ENCODE measurements around the gene DHRS7C. TPM values are rescaled to one million over a fixed set of nuclear protein-coding genes. Genes with fewer than 3 reads are reported as not detected.
"Not testable (repeated sequence)": the region's sequence is repeated elsewhere in the genome, so short reads cannot be mapped to it uniquely, and the experiment has no call there.

DHRS7C gene
- total RNA-seq, 1 experiment from 2014 or later = not detected

- DNase-seq (ENCODE audit: low spot score) = no peak
Measured at GRCh38 chr17:9810100-9810949, 18.9 kb upstream of the DHRS7C start.

DNA sequence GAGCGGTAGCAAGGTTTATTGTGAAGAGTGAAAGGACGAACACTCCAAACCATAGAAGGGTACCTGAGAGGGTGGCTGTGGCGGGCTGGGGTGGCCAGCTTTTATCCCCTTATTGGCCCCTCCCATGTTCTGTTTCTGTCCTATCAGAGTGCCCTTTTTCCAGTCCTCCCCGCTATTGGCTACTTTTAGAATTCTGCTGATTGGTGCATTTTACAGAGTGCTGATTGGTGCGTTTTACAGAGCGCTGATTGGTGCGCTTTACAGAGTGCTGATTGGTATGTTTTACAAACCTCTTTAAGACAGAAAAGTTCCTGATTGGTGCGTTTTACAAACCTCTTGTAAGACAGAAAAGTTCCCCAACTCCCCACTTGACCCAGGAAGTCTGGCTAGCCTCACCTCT, 18.0 kb upstream of the DHRS7C start:
- DNase-seq (ENCODE audit: low spot score) = no peak

GRCh38 chr17:9806699-9807098, 15.3 kb upstream of the DHRS7C start:
- no peak for DNase-seq (ENCODE audit: low spot score)

DNA sequence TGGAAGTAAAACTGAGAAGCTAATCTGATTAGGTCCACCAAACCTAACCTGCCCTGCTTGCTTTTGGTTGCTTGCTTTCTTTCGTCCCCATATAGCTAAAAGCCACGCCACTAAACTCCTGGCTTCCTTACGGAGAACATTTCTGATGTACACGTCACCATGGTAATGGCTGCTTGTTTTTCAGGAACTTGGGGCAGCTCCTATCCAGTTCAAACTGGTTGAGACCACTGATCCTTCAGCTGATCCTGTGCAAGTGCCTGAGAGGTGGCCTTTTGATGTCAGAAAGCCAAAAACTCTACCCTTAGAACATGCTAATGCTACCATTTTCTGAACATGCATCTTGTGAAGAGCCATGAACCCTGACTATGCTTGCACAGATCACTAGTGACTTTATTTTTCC, 14.4 kb upstream of the DHRS7C start:
- no peak for DNase-seq (ENCODE audit: low spot score)

DNA sequence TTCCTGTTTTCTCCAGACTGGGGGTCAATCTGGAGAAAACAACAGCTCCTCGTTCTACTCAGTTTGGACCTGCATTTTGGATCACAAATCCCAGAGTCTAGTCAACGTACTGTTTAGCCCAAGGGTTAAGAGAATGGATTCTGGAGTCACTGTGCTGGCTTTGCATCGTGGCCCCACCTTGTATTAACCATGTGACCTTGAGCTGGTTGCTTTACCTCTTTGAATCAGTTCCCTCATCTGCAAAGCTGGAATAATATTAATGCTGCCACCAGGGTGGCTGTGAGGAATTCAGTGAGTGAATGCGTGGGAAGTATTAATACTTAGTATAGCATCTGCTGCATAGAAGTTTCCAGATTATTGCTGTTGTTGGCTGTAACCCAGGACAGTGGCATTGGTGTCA, 11.3 kb upstream of the DHRS7C start:
- peak; percentile 18 for DNase-seq (ENCODE audit: low spot score)

- DNase-seq (ENCODE audit: low spot score) = peak; percentile 33
Measured at GRCh38 chr17:9802294-9802693, 10.9 kb upstream of the DHRS7C start.

DNA sequence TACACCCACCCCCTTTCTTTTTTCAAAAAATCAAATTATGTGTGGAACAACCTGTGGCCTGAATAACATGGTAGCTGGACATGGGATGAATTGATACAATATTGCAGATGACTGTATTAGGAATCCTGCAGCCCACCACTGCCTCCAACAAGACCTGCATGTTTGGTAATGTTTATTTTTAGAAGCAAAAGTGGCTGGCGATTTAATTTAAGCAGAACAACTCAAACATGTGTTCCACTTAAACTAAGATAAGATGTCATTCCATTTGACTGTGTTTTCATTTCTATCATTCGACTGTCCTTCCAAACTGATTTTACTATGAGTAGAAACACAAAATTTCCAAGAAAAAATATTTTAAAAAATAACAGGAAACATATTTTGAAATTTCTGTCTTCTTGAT, 10.1 kb upstream of the DHRS7C start:
- DNase-seq (ENCODE audit: low spot score) = no peak

GRCh38 chr17:9798724-9799123, 7.3 kb upstream of the DHRS7C start:
- DNase-seq (ENCODE audit: low spot score) = no peak

DNA sequence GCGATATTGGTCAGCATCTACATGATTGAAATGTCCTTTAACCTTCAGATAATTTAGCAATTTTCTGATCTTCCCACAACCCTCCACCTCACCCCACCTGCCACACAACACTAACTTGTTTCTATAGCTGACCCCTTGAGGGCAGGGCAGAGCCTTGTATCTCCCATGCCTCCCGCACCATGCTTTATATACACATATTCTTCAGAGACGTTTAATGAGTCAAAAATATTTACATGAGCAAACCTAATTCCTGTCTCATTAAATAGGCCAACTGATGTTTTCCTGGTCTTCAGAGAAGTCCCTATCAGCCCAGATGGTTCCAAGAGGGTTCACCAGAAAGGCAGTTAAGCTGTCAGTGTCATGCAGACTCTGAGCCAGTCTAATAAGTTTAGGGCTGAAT, 6.6 kb upstream of the DHRS7C start:
- DNase-seq (ENCODE audit: low spot score) = no peak

- no peak for DNase-seq (ENCODE audit: low spot score)
Measured at GRCh38 chr17:9792181-9792840, 919 bp upstream of the DHRS7C start.

- DNase-seq (ENCODE audit: low spot score) = no peak
Measured at GRCh38 chr17:9790316-9790715, 1.1 kb downstream of the DHRS7C start.

DNA sequence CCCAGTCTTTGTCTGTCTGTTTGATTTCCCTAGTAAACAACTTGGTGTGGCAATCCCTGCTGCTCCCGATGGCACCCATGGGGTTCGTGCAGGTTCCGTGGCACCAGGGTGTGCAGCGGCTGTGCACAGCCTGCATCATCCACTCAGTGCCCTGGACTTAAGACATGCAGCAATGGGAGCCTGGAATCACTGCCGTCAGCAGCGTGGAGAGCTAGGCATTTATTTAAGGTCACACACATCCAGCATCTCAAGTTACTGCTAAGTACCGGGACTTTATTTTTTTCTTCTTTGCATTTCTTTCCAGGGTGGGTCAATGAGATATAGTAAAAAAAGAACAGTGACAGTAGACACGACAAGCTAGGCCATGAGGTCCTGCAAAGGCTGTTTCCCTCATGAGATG, 2.8 kb downstream of the DHRS7C start:
- DNase-seq (ENCODE audit: low spot score) = no peak

- DNase-seq (ENCODE audit: low spot score) = no peak
Measured at GRCh38 chr17:9784544-9784943, 6.8 kb downstream of the DHRS7C start.

DNA sequence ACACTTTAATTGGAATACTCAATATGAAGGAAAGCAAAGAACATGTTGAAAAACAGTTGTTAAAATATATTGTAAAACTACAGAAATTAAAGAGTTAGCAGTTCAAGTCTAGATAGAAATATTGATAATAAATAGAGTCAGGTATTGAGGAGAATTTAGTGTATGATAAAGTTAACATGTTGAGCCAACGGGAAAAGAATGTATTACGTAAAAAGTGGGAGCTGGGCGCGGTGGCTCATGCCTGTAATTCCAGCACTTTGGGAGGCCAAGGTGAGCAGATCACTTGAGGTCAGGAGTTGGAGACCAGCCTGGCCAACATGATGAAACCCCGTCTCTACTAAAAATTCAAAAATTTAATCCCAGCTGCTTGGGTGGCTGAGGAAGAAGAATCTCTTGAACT, 7.9 kb downstream of the DHRS7C start:
- not testable (repeated sequence) for DNase-seq (ENCODE audit: low spot score)

DNA sequence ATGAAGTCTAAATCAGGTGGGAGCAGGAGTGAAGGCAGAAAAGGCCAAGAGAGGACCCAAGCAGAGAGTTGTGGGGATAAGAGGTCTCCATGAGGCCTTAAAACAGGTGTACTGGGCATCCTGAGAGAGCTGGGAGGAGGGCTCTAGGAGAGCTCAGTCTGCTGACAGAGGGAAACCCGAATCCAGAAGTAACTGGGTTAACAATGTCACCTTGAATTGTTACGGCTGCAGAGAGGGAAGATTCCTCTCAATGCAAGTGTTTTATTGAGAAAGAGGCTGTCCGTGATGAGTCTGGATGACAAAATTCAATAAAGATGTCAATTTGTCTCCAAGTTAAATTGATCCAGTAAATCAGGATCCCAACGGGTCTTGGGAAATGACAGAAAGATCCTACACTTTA, 8.3 kb downstream of the DHRS7C start:
- DNase-seq (ENCODE audit: low spot score) = no peak

- DNase-seq (ENCODE audit: low spot score) = no peak
Measured at GRCh38 chr17:9780552-9780951, 10.8 kb downstream of the DHRS7C start.

- DNase-seq (ENCODE audit: low spot score) = no peak
Measured at GRCh38 chr17:9776911-9777310, 14.5 kb downstream of the DHRS7C start.

GRCh38 chr17:9772658-9773057, 18.7 kb downstream of the DHRS7C start:
- no peak for DNase-seq (ENCODE audit: low spot score)

DNA sequence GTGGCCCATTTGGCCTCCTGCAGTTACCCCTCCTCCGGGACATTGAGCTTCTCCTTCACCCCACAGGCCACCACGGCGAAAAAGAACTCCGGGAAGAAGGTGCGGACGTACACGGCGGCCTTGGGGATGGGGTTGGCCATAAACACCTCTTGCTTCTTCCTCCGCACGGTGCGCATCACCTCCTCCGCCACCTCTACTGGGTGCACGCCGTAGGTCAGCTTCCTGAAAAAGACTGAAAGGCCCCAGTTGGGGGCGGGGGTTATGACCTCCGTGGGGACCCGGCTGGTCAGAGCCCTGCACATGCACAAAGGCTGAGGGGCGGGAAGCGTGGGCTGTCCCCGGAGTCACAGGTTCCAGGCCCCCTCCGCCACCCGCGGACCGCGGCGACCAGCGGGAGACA, 19.9 kb downstream of the DHRS7C start:
- DNase-seq (ENCODE audit: low spot score) = no peak

DNA sequence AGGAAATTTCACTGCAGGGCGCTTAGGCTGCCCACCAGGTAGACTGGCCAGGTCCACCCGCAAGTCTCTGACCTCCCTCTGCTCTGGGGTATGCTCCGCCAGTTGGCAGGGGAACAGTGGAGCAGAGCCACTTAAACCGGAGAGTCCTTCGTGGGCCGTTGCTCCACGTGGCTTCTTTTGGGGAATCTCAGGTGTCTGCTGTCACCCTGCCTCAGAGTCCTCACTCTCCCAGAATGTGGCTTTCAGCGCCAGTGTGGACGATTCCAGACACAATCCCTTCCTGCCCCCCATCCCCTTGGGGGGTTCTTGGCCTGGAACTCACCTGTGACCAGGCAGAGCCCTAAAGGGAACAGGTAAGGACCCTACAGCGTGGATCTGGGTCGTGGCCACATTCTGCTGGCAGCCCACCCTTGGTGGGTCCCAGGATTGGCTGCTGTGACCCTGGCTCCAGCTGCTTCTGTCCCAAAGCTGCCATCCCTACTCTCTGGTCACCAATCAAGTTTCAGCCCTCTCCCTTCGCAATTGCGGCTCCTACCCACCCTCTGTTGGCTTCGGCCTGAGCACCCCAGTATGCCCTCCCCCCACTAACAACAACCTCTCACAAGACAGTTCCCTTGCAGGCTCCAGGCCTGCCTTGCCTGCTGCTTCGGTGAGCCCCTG, 22.2 kb downstream of the DHRS7C start:
- DNase-seq (ENCODE audit: low spot score) = no peak

GRCh38 chr17:9768381-9768934, 22.9 kb downstream of the DHRS7C start:
- DNase-seq (ENCODE audit: low spot score) = peak; percentile 31

- no peak for DNase-seq (ENCODE audit: low spot score)
Measured at GRCh38 chr17:9767432-9767991, 23.9 kb downstream of the DHRS7C start.

Measured in HT-29 (cell line).